IMR-90 (cell line): ENCODE data around the gene KRT86. TPM values are rescaled to one million over a fixed set of nuclear protein-coding genes. Genes with fewer than 3 reads are reported as not detected.

Source experiments
- ATAC-seq: fragments of 200-7000 bp; cut with Tn5 transposase; 2 replicates; pipeline ENCODE4 v1.9.1; 2020; ENCODE audit warnings: low read depth, mild to moderate bottlenecking, moderate library complexity
- BruUV-seq: library from RNA; stranded (reverse); fragments of 400-500 nt; replicated peaks from 2 replicates; lab custom pipeline; 2021; lab: Mats Ljungman, UMichigan
- CTCF ChIA-PET: fragments of 300-600 bp; formaldehyde crosslinking; extraction: SDS; loops from one replicate; lab custom pipeline; 2021; ENCODE audit warnings: antibody characterized with exemption; lab: Yijun Ruan, JAX
- POLR2A ChIA-PET: fragments of 300-600 bp; sonication (Branson Sonifier 250); formaldehyde crosslinking; loops from one replicate; lab custom pipeline; 2022; ENCODE audit warnings: antibody characterized with exemption; ENCODE audit not compliant: unreplicated experiment; lab: Charles Lee
- DNase-seq: peaks from one replicate; pipeline ENCODE4 v3.0.0; 2013
- H2AFZ ChIP-seq: replicated peaks from 2 replicates; pipeline ENCODE3; 2013; ENCODE audit warnings: low read length, mild to moderate bottlenecking; ENCODE audit not compliant: poor library complexity
- H2AK5ac ChIP-seq: 2 replicates; pipeline ENCODE4 v1.6.1; 2013; ENCODE audit warnings: low read depth, low read length, inconsistent platforms
- H2AK9ac ChIP-seq: replicated peaks from 2 replicates; pipeline ENCODE3; 2013; ENCODE audit warnings: mild to moderate bottlenecking, low read depth, low read length, moderate library complexity; ENCODE audit not compliant: poor library complexity
- H2BK120ac ChIP-seq: 2 replicates; pipeline ENCODE4 v1.6.1; 2013; ENCODE audit warnings: low read depth, low read length, inconsistent platforms
- H2BK15ac ChIP-seq: 3 replicates; pipeline ENCODE4 v1.6.1; 2013; ENCODE audit warnings: low read depth, low read length, inconsistent platforms
- H2BK20ac ChIP-seq: 2 replicates; pipeline ENCODE4 v1.6.1; 2013; ENCODE audit warnings: low read depth, mild to moderate bottlenecking, inconsistent platforms, low read length, moderate library complexity
- H2BK5ac ChIP-seq: 2 replicates; pipeline ENCODE4 v1.6.1; 2013; ENCODE audit warnings: mild to moderate bottlenecking, low read depth, low read length, inconsistent platforms; ENCODE audit not compliant: poor library complexity, severe bottlenecking
- H3K14ac ChIP-seq: replicated peaks from 2 replicates; pipeline ENCODE4 v1.6.1; 2013; ENCODE audit warnings: low read depth, low read length, inconsistent platforms
- H3K18ac ChIP-seq: 2 replicates; pipeline ENCODE4 v1.6.1; 2013; ENCODE audit warnings: low read depth, low read length, control low read depth
- H3K23ac ChIP-seq: 2 replicates; pipeline ENCODE4 v1.6.1; 2013; ENCODE audit warnings: low read depth, low read length, inconsistent platforms
- H3K27ac ChIP-seq: 2 replicates; pipeline ENCODE4 v1.5.1; 2013; ENCODE audit warnings: mild to moderate bottlenecking, control low read depth, low read length; ENCODE audit not compliant: insufficient read depth
- H3K27me3 ChIP-seq: 2 replicates; pipeline ENCODE4 v1.6.1; 2013; ENCODE audit warnings: low read length; ENCODE audit not compliant: control insufficient read depth, insufficient read depth
- H3K36me3 ChIP-seq: 2 replicates; pipeline ENCODE4 v1.6.1; 2013; ENCODE audit warnings: low read length, mixed read lengths; ENCODE audit not compliant: control insufficient read depth, insufficient read depth
- H3K4ac ChIP-seq: 2 replicates; pipeline ENCODE4 v1.6.1; 2013; ENCODE audit warnings: low read depth, low read length, inconsistent platforms
- H3K4me1 ChIP-seq: 2 replicates; pipeline ENCODE4 v1.6.1; 2013; ENCODE audit warnings: low read length, mixed read lengths; ENCODE audit not compliant: control insufficient read depth, insufficient read depth
- H3K4me2 ChIP-seq: 2 replicates; pipeline ENCODE4 v1.6.1; 2013; ENCODE audit warnings: low read depth, mild to moderate bottlenecking, control low read depth, low read length, moderate library complexity
- H3K4me3 ChIP-seq: 2 replicates; pipeline ENCODE4 v1.5.1; 2013; ENCODE audit warnings: low read depth, mild to moderate bottlenecking, control low read depth, low read length, moderate library complexity; ENCODE audit not compliant: insufficient read depth
- H3K56ac ChIP-seq: 2 replicates; pipeline ENCODE4 v1.6.1; 2013; ENCODE audit warnings: low read length, inconsistent platforms; ENCODE audit not compliant: insufficient read depth; ENCODE audit errors: extremely low read depth
- H3K79me1 ChIP-seq, 2 experiments: 2 replicates each; pipeline ENCODE4 v1.6.1; 2013; ENCODE audit warnings: low read length in 2 of 2, inconsistent platforms in 1 of 2, low read depth in 1 of 2
- H3K9ac ChIP-seq: 2 replicates; pipeline ENCODE4 v1.6.1; 2013; ENCODE audit warnings: low read depth, low read length, control low read depth
- H3K9me1 ChIP-seq: 2 replicates; pipeline ENCODE4 v1.6.1; 2013; ENCODE audit warnings: low read length, inconsistent platforms; ENCODE audit not compliant: insufficient read depth
- H3K9me3 ChIP-seq: 2 replicates; pipeline ENCODE4 v1.6.1; 2013; ENCODE audit warnings: low read length; ENCODE audit not compliant: control insufficient read depth, insufficient read depth
- H4K20me1 ChIP-seq: 2 replicates; pipeline ENCODE4 v1.6.1; 2013; ENCODE audit warnings: low read length, inconsistent platforms; ENCODE audit not compliant: insufficient read depth
- H4K5ac ChIP-seq: 2 replicates; pipeline ENCODE4 v1.6.1; 2013; ENCODE audit warnings: mild to moderate bottlenecking, low read depth, low read length, control low read depth
- H4K8ac ChIP-seq, 2 experiments: 2 replicates each; pipeline ENCODE4 v1.6.1; 2013; ENCODE audit warnings: low read depth in 2 of 2, low read length in 2 of 2, control low read depth in 1 of 2, inconsistent platforms in 1 of 2
- H4K91ac ChIP-seq: 2 replicates; pipeline ENCODE4 v1.6.1; 2013; ENCODE audit warnings: low read depth, low read length, inconsistent platforms; ENCODE audit not compliant: insufficient read depth
- RCOR1 ChIP-seq: IDR thresholded peaks from 2 replicates; pipeline ENCODE4 v1.6.1; 2012; ENCODE audit warnings: mild to moderate bottlenecking, low read length, improper control_type of control experiment; ENCODE audit not compliant: insufficient replicate concordance
- WGBS, 2 experiments: methylation state at CpG; one replicate each; pipeline versions ENCODE4 v1.1.5 to v1.1.7; 2013; ENCODE audit warnings: missing lambda C conversion rate in 2 of 2; ENCODE audit not compliant: insufficient read length in 1 of 2; ENCODE audit errors: extremely low coverage in 2 of 2; 5-methylcytosine and 5-hydroxymethylcytosine counted together
- dilution Hi-C: fragments of 300-500 bp; cut with HindIII; formaldehyde crosslinking; loops from one replicate; pipeline ENCODE4 v1.14.3; 2018; ENCODE audit warnings: low sequenced_read_pairs; ENCODE audit not compliant: unreplicated experiment
- in situ Hi-C: fragments of 300-500 bp; cut with MboI; formaldehyde crosslinking; loops from 3 replicates; pipeline ENCODE4 v1.14.3; 2019; ENCODE audit warnings: low sequenced_read_pairs, inconsistent platforms, mixed read lengths
- intact Hi-C: fragments of 100-400 bp; cut with micrococcal nuclease; formaldehyde crosslinking; loops from 2 replicates; pipeline ENCODE4 v1.10.0; 2022
- polyA plus RNA-seq, 3 experiments: library from polyadenylated mRNA; depleted of rRNA; stranded (reverse); fragments of >200 nt; gene quantifications; 2 replicates each; pipeline ENCODE4 v1.2.3, GENCODE V29; 2012; ENCODE audit warnings: low replicate concordance in 1 of 3
- total RNA-seq: library from RNA; depleted of rRNA; stranded (reverse); fragments of >200 nt; gene quantifications from 2 replicates; pipeline ENCODE4 v1.2.3, GENCODE V29; 2012

The KRT86 gene
- total and polyA plus RNA-seq, 2 of the 4 experiments (the other 2 are of a cell fraction), result not detected

- H2BK5ac ChIP-seq, result no peak overlapping the region
- peaks cover 9% of the 10 kb centered on the region for H3K9me1 ChIP-seq
- no peaks in the 10 kb centered on the region for H3K36me3 ChIP-seq
- ChIA-PET CTCF (no interaction called here), POLR2A (no interaction called here)
- H2BK120ac ChIP-seq, result no peak overlapping the region
- no peak overlapping the region for H2BK20ac ChIP-seq
- intact Hi-C loops (no loop called here), in situ Hi-C loops (no loop called here), dilution Hi-C loops (no loop called here)
- TF ChIP-seq RCOR1, result no peak
- no peak overlapping the region for H2BK15ac ChIP-seq
- H2AK9ac ChIP-seq, result peak overlapping the region; percentile 13
- no peak overlapping the region for H4K8ac ChIP-seq
- no peak overlapping the region for H3K56ac ChIP-seq
- H3K9me3 ChIP-seq, result no peaks in the 10 kb centered on the region
- H3K14ac ChIP-seq, result no peak overlapping the region
- peaks cover 13% of the 10 kb centered on the region for H3K4me1 ChIP-seq
- no peaks in the 10 kb centered on the region; the same call in 1 of the 2 replicates for H3K27me3 ChIP-seq
- H4K5ac ChIP-seq, result no peak overlapping the region
- no peak overlapping the region for H4K91ac ChIP-seq
- peak overlapping the region; percentile 19; the same call in 1 of the 2 replicates for H3K4ac ChIP-seq
- no peak overlapping the region for H3K4me2 ChIP-seq
- ATAC-seq (no peak), DNase-seq (no peak)
- no peak overlapping the region for H3K4me3 ChIP-seq
- H3K27ac ChIP-seq, result no peak overlapping the region
- no peak overlapping the region for H2AFZ ChIP-seq
- BruUV-seq, result no TSS peak
- H3K18ac ChIP-seq, result no peak overlapping the region
- H3K79me1 ChIP-seq, result no peaks in the 10 kb centered on the region
- no peak overlapping the region for H3K23ac ChIP-seq
- WGBS, 2 experiments, result no CpG with 5 or more reads among the region's 2 CpGs
- H4K20me1 ChIP-seq, result no peaks in the 10 kb centered on the region
- H2AK5ac ChIP-seq, result no peak overlapping the region
- H3K9ac ChIP-seq, result no peak overlapping the region
Measured at GRCh38 chr12:52249511-52250047, 24.9 kb upstream of the KRT86 start.
